WTC11 (cell line): ENCODE results near the gene CYP4F2. TPM values are rescaled to one million over a fixed set of nuclear protein-coding genes. Genes with fewer than 3 reads are reported as not detected.
"Not testable (repeated sequence)": the region's sequence is repeated elsewhere in the genome, so short reads cannot be mapped to it uniquely, and the experiment has no call there.

Experiments
- ATAC-seq: fragments of 200-7000 bp; cut with Tn5 transposase; 2 replicates; pipeline ENCODE4 v1.10.0; 2021; ENCODE audit warnings: mild to moderate bottlenecking, moderate library complexity
- CTCF ChIA-PET: fragments of 300-600 bp; sonication (Branson Sonifier 250); formaldehyde crosslinking; loops from one replicate; lab custom pipeline; 2021; ENCODE audit warnings: antibody characterized with exemption; lab: Charles Lee
- POLR2A ChIA-PET: fragments of 350-600 bp; sonication (Branson Sonifier 250); formaldehyde crosslinking; loops from one replicate; lab custom pipeline; 2021; ENCODE audit warnings: antibody characterized with exemption; lab: Charles Lee
- DNase-seq: peaks from one replicate; pipeline ENCODE4 v3.0.0; 2021; ENCODE audit warnings: low spot score
- H3K27ac Mint-ChIP-seq: 2 replicates; pipeline ENCODE4 v1.8.0; 2021; ENCODE audit warnings: mixed read lengths
- H3K27me3 Mint-ChIP-seq: 2 replicates; pipeline ENCODE4 v1.8.0; 2021; ENCODE audit warnings: low read depth, mild to moderate bottlenecking, moderate library complexity, mixed read lengths
- H3K36me3 Mint-ChIP-seq: 2 replicates; pipeline ENCODE4 v1.8.0; 2021; ENCODE audit warnings: mixed read lengths
- H3K4me1 Mint-ChIP-seq: 2 replicates; pipeline ENCODE4 v1.8.0; 2022; ENCODE audit warnings: mixed read lengths
- H3K4me3 Mint-ChIP-seq: 2 replicates; pipeline ENCODE4 v1.8.0; 2021; ENCODE audit warnings: mild to moderate bottlenecking, moderate library complexity, mixed read lengths
- H3K9me3 Mint-ChIP-seq: 2 replicates; pipeline ENCODE4 v1.8.0; 2021; ENCODE audit warnings: mixed read lengths
- FOXJ3 ChIP-seq: sonication (generic); formaldehyde crosslinking; IDR thresholded peaks from 2 replicates; pipeline ENCODE4 v1.9.0; 2021; ENCODE audit warnings: missing genetic modification reagents, mild to moderate bottlenecking, borderline replicate concordance
- NFE2L1 ChIP-seq: sonication (generic); formaldehyde crosslinking; IDR thresholded peaks from 2 replicates; pipeline ENCODE4 v1.8.1; 2023; ENCODE audit warnings: missing genetic modification reagents
- NFYB ChIP-seq: sonication (generic); formaldehyde crosslinking; conservative IDR thresholded peaks from 2 replicates; pipeline ENCODE4 v1.8.0; 2022; ENCODE audit warnings: low read depth, missing genetic modification reagents
- PRRX2 ChIP-seq: fragments of 250-450 bp; sonication (Bioruptor Pico); IDR thresholded peaks from 2 replicates; pipeline ENCODE4 v1.8.0; 2021; ENCODE audit warnings: mild to moderate bottlenecking
- SMAD4 ChIP-seq: sonication (generic); formaldehyde crosslinking; IDR thresholded peaks from 2 replicates; pipeline ENCODE4 v1.8.0; 2022; ENCODE audit warnings: mild to moderate bottlenecking, missing genetic modification reagents
- TEAD1 ChIP-seq: sonication (generic); formaldehyde crosslinking; IDR thresholded peaks from 2 replicates; pipeline ENCODE4 v1.8.0; 2022; ENCODE audit warnings: mild to moderate bottlenecking, missing genetic modification reagents
- TEAD4 ChIP-seq: sonication (generic); formaldehyde crosslinking; IDR thresholded peaks from 2 replicates; pipeline ENCODE4 v1.8.0; 2022; ENCODE audit warnings: mild to moderate bottlenecking, missing genetic modification reagents
- ZBTB21 ChIP-seq: sonication (generic); formaldehyde crosslinking; IDR thresholded peaks from 2 replicates; pipeline ENCODE4 v1.8.1; 2023; ENCODE audit warnings: mild to moderate bottlenecking, missing genetic modification reagents, borderline replicate concordance
- ZNF138 ChIP-seq: sonication (generic); formaldehyde crosslinking; conservative IDR thresholded peaks from 2 replicates; pipeline ENCODE4 v1.8.1; 2022; ENCODE audit warnings: mild to moderate bottlenecking, moderate library complexity, missing genetic modification reagents
- ZNF423 ChIP-seq: fragments of 250-450 bp; sonication (Bioruptor Pico); IDR thresholded peaks from 2 replicates; pipeline ENCODE4 v2.1.2; 2022; ENCODE audit warnings: mild to moderate bottlenecking, moderate library complexity
- total RNA-seq: library from RNA; stranded (reverse); gene quantifications from 3 replicates; pipeline ENCODE4 v1.2.3, GENCODE V29; 2021
- TF ChIP-seq, protein P1 (sequence below): sonication (generic); formaldehyde crosslinking; IDR thresholded peaks from 2 replicates; pipeline ENCODE4 v1.8.0; 2022; ENCODE audit warnings: mild to moderate bottlenecking, missing genetic modification reagents
- TF ChIP-seq, protein P2 (sequence below): sonication (generic); formaldehyde crosslinking; conservative IDR thresholded peaks from 2 replicates; pipeline ENCODE4 v1.8.1; 2023; ENCODE audit warnings: mild to moderate bottlenecking, low read depth, missing genetic modification reagents, moderate library complexity
- TF ChIP-seq, protein P3 (sequence below): fragments of 250-450 bp; sonication (Bioruptor Pico); IDR thresholded peaks from 2 replicates; pipeline ENCODE4 v1.9.0; 2021; ENCODE audit warnings: moderate library complexity, mild to moderate bottlenecking, inconsistent platforms, borderline replicate concordance
- TF ChIP-seq, protein P4 (sequence below): sonication (generic); formaldehyde crosslinking; IDR thresholded peaks from 2 replicates; pipeline ENCODE4 v1.8.1; 2023; ENCODE audit warnings: mild to moderate bottlenecking, moderate library complexity, missing genetic modification reagents

Gene CYP4F2
- total RNA-seq, 1 experiment from 2014 or later: 0.24 TPM

DNA sequence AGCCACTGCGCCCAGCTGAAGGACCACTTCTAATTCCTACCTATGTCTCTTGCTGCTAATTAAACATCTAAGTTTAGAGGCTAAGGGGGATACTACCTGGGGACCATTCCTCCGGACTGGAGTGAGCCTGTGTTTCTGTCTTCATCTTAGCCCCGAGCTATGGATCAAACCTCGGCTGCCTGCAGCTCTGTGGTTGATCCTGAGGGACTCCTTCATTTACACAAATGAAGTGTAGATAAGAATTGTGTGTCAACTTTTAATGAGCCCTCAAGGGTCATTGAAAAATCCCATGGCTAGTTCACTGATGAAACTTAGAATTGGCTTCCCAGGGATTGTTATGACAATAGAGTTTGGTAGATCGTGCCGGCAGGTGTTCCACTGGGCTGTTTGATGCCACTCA lies 51.0 kb downstream of the CYP4F2 start (continued):
- TF ChIP-seq, protein P1, sequence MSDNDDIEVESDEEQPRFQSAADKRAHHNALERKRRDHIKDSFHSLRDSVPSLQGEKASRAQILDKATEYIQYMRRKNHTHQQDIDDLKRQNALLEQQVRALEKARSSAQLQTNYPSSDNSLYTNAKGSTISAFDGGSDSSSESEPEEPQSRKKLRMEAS (CRISPR knock-in tag): no peak
- TF ChIP-seq, protein P2, sequence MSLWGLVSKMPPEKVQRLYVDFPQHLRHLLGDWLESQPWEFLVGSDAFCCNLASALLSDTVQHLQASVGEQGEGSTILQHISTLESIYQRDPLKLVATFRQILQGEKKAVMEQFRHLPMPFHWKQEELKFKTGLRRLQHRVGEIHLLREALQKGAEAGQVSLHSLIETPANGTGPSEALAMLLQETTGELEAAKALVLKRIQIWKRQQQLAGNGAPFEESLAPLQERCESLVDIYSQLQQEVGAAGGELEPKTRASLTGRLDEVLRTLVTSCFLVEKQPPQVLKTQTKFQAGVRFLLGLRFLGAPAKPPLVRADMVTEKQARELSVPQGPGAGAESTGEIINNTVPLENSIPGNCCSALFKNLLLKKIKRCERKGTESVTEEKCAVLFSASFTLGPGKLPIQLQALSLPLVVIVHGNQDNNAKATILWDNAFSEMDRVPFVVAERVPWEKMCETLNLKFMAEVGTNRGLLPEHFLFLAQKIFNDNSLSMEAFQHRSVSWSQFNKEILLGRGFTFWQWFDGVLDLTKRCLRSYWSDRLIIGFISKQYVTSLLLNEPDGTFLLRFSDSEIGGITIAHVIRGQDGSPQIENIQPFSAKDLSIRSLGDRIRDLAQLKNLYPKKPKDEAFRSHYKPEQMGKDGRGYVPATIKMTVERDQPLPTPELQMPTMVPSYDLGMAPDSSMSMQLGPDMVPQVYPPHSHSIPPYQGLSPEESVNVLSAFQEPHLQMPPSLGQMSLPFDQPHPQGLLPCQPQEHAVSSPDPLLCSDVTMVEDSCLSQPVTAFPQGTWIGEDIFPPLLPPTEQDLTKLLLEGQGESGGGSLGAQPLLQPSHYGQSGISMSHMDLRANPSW (CRISPR knock-in tag): no peak
- no peak for TF ChIP-seq PRRX2

DNA sequence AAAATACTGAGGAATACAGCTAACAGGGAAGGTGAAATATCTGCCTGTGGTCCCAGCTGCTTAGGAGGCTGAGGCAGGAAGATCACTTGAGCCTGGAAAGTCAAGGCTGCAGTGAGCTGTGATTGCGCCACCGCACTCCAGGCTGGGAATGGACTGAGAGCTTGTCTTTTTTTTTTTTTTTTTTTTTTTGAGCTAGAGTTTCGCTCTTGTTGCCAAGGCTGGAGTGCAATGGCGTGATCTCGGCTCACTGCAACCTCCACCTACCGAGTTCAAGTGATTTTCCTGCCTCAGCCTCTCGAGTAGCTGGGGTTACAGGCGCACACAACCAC lies 54.0 kb downstream of the CYP4F2 start:
- H3K4me3 Mint-ChIP-seq, DNase-seq, ATAC-seq, H3K27ac Mint-ChIP-seq, H3K4me1 Mint-ChIP-seq: not testable (repeated sequence)
- ChIA-PET CTCF (interaction anchor here (0.6 to 1.1 kb wide), 4 partner anchors 26 to 290 kb away, joined by 3 to 6 read pairs (median 4); no protein-coding TSS in a partner anchor), POLR2A (interaction anchor here (0.6 to 0.7 kb wide), 3 partner anchors 16 to 739 kb away, joined by 3 to 8 read pairs (median 4); no protein-coding TSS in a partner anchor)
- Mint-ChIP-seq H3K27me3 (peaks cover 19% of the 10 kb centered on the region), H3K36me3 (peaks cover 30% of the 10 kb centered on the region), H3K9me3 (peaks cover 38% of the 10 kb centered on the region)

DNA sequence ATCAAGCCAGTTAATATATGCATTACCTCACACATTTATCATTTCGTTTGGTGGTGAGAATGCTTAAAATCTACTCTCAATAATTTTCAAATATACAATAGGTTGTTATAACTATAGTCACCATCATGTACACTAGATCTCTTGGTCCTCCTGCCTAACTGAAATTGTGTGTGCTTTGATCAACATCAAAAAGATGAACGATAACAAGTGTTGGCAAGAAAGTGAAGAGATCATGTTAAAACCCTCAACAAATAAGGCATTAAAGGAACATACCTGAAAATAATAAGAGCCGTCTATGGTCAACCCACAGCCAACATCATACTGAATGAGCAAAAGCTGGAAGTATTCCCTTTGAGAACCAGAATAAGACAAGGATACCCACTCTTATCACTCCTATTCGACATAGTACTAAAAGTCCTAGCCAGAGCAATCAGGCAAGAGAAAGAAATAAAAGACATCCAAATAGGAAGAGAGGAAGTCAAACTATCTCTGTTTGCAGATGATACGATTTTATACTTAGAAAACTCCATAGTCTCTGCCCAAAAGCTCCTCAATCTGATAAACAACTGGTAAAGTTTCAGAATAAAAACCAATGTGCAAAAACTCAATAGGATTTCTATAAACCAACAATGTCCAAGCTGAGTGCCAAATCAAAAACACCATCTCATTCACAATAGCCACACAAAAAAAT lies 54.5 kb downstream of the CYP4F2 start:
- H3K9me3 Mint-ChIP-seq: peaks cover 43% of the 10 kb centered on the region
- CTCF ChIA-PET: interaction anchor here (0.6 to 1.7 kb wide), 3 partner anchors 26 to 290 kb away, joined by 3 to 10 read pairs (median 6); no protein-coding TSS in a partner anchor
- POLR2A ChIA-PET: interaction anchor here (0.6 to 0.7 kb wide), 2 partner anchors 120 to 738 kb away, joined by 3 to 4 read pairs; no protein-coding TSS in a partner anchor

More for the DNA sequence above, 54.5 kb downstream of the CYP4F2 start:
- peaks cover 32% of the 10 kb centered on the region for H3K36me3 Mint-ChIP-seq
- TF ChIP-seq ZNF138 (CRISPR knock-in tag): no peak
- TF ChIP-seq TEAD4 (CRISPR knock-in tag): no peak
- TF ChIP-seq, protein P3, sequence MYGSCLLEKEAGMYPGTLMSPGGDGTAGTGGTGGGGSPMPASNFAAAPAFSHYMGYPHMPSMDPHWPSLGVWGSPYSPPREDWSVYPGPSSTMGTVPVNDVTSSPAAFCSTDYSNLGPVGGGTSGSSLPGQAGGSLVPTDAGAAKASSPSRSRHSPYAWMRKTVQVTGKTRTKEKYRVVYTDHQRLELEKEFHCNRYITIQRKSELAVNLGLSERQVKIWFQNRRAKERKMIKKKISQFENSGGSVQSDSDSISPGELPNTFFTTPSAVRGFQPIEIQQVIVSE (CRISPR knock-in tag): no peak
- TF ChIP-seq ZNF423 (CRISPR knock-in tag): no peak
- TF ChIP-seq, protein P4, sequence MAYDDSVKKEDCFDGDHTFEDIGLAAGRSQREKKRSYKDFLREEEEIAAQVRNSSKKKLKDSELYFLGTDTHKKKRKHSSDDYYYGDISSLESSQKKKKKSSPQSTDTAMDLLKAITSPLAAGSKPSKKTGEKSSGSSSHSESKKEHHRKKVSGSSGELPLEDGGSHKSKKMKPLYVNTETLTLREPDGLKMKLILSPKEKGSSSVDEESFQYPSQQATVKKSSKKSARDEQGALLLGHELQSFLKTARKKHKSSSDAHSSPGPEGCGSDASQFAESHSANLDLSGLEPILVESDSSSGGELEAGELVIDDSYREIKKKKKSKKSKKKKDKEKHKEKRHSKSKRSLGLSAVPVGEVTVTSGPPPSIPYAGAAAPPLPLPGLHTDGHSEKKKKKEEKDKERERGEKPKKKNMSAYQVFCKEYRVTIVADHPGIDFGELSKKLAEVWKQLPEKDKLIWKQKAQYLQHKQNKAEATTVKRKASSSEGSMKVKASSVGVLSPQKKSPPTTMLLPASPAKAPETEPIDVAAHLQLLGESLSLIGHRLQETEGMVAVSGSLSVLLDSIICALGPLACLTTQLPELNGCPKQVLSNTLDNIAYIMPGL (CRISPR knock-in tag): no peak
- no peak for TF ChIP-seq NFE2L1 (CRISPR knock-in tag)
- TF ChIP-seq FOXJ3 (CRISPR knock-in tag): no peak
- TF ChIP-seq TEAD1: no peak
- no peak for TF ChIP-seq SMAD4 (CRISPR knock-in tag)
- TF ChIP-seq NFYB (CRISPR knock-in tag): no peak
- TF ChIP-seq ZBTB21 (CRISPR knock-in tag): no peak
- TF ChIP-seq, protein P2 (CRISPR knock-in tag): no peak
- no peak overlapping the region for H3K27ac Mint-ChIP-seq
- DNase-seq (no peak), ATAC-seq (no peak)
- peaks cover 6% of the 10 kb centered on the region for H3K4me1 Mint-ChIP-seq
- H3K4me3 Mint-ChIP-seq: no peak overlapping the region
- peaks cover 19% of the 10 kb centered on the region for H3K27me3 Mint-ChIP-seq
